ENCODE measurements around the gene TSPYL1. TPM values are rescaled to one million over a fixed set of nuclear protein-coding genes. Genes with fewer than 3 reads are reported as not detected.

Gene TSPYL1
- total and polyA plus RNA-seq, 9 of the 15 experiments (the other 6 are each of a cell fraction or from before 2014, with no cell fraction given), result 23.1 to 56.8 (median 37.9) TPM

- H3K4me2 ChIP-seq (ENCODE audit: insufficient read depth, low read length), result no peak overlapping the region
- peaks cover 28% of the 10 kb centered on the region for H3K79me2 ChIP-seq (ENCODE audit: control insufficient read depth, insufficient read depth, low read length)
- intact Hi-C loops (cut with micrococcal nuclease), result loop anchor here (5.0 kb wide), 2 partner anchors 154 to 364 kb away; no protein-coding TSS in a partner anchor
- no peak overlapping the region for H3K4me3 ChIP-seq
- H3K9me3 ChIP-seq (replicated peaks; ENCODE audit: control insufficient read depth, insufficient read depth, low read depth, low read length), result no peaks in the 10 kb centered on the region
- peaks cover 9% of the 10 kb centered on the region; the same call in 1 of the 2 replicates for H4K20me1 ChIP-seq (replicated peaks; ENCODE audit: control insufficient read depth, insufficient read depth, low read length)
- no peak overlapping the region for H3K9ac ChIP-seq (ENCODE audit: insufficient read depth in 1 of 2, low read depth in 2 of 2, low read length in 2 of 2)
- FAIRE-seq, result no peak
- CTCF ChIA-PET (ENCODE audit: low intra/inter-chr PET ratio), result no interaction called here
- H2AFZ ChIP-seq (ENCODE audit: low read depth, low read length), result peak overlapping the region; percentile 28; the same call in 1 of the 2 replicates
- no peak for DNase-seq (ENCODE audit: extremely low read depth in 1 of 4, low spot score in 3 of 4)
- ATAC-seq, result no peak
- no TSS peak for BruUV-seq (replicated peaks)
- TF ChIP-seq MYNN (IDR thresholded peaks at IDR 0.05) (no peak), MYNN (CRISPR knock-in tag; IDR thresholded peaks at IDR 0.05) (no peak), MYC (IDR thresholded peaks at IDR 0.05; ENCODE audit: low read depth, low read length) (no peak), MYC (CRISPR knock-in tag; IDR thresholded peaks at IDR 0.05; ENCODE audit: borderline replicate concordance, low read depth) (no peak)
- TF ChIP-seq, protein P1, sequence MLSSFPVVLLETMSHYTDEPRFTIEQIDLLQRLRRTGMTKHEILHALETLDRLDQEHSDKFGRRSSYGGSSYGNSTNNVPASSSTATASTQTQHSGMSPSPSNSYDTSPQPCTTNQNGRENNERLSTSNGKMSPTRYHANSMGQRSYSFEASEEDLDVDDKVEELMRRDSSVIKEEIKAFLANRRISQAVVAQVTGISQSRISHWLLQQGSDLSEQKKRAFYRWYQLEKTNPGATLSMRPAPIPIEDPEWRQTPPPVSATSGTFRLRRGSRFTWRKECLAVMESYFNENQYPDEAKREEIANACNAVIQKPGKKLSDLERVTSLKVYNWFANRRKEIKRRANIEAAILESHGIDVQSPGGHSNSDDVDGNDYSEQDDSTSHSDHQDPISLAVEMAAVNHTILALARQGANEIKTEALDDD (IDR thresholded peaks at IDR 0.05), result peak; percentile 42; the same call in 1 of the 2 replicates
- peaks cover 5% of the 10 kb centered on the region; the same call in 2 of the 3 replicates for H3K36me3 ChIP-seq (ENCODE audit: control insufficient read depth, insufficient read depth, low read length)
- peaks cover 5 to 11% of the 10 kb centered on the region in 2 experiments; a peak in 2 of 5 replicates for H3K4me1 ChIP-seq (replicated peaks in 1 of 2; ENCODE audit: control insufficient read depth in 2 of 2, insufficient read depth in 2 of 2, low read length in 2 of 2)
- no peak overlapping the region for H3K27ac ChIP-seq (ENCODE audit: extremely low read depth, low read depth, low read length)
- WGBS (ENCODE audit: insufficient coverage, low coverage, missing lambda C conversion rate), result 20% methylated on average over 1 of the region's 1 CpG
- POLR2A ChIA-PET, result interaction anchor here (0.6 kb wide), 1 partner anchor 399 kb away, joined by 3 read pairs; no protein-coding TSS in a partner anchor
- in situ Hi-C loops (cut with MboI), result loop anchor here (10.0 kb wide), 1 partner anchor 272 kb away; the partner anchor contains the start of gene CALHM4
- H3K9me1 ChIP-seq (ENCODE audit: control insufficient read depth, insufficient read depth, low read length), result no peaks in the 10 kb centered on the region
- no peaks in the 10 kb centered on the region for H3K27me3 ChIP-seq (ENCODE audit: control insufficient read depth in 2 of 2, insufficient read depth in 2 of 2, low read length in 2 of 2)
Measured at GRCh38 chr6:116283191-116283590, 3.5 kb upstream of the TSPYL1 start.

Measured in K562 (cell line).